Measurements from ENCODE around the gene CDC25C. TPM values are rescaled to one million over a fixed set of nuclear protein-coding genes. Genes with fewer than 3 reads are reported as not detected.

Gene CDC25C
- total and polyA plus RNA-seq, 4 donors: 0.49 to 6.9 (median 0.59) TPM; not detected in 1

DNA sequence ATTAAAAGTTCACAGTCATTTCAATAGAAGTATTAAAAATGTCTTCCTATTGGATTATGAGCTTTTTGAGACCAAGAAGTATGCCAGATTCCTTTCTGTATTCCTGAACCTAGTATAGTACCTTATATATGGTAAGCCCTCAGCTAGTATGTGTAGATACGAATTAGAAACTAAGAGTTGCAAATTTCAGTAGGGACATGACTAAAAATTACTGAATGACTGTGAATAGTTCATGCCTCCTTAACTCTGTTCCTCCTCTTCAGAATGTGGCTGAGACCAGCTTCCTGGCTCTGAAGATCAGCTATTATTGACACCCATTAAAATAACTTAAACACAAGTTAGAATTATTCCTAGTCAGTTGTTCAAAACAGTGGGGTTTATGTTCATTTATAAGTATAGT is 40.6 kb upstream of the CDC25C start:
- no peaks in the 10 kb centered on the region for H3K27me3 ChIP-seq (ENCODE audit: control insufficient read depth in 4 of 4, insufficient read depth in 4 of 4, low read length in 3 of 4)
- peaks cover 0 to 17% (median 12%) of the 10 kb centered on the region in 4 donors for H3K36me3 ChIP-seq (ENCODE audit: control insufficient read depth in 4 of 4, insufficient read depth in 3 of 4, low read depth in 1 of 4, low read length in 3 of 4)
- H3K9ac ChIP-seq (ENCODE audit: low read depth in 1 of 2, low read length in 2 of 2): no peak overlapping the region
- DNase-seq (ENCODE audit: low spot score): no peak
- H3K4me3 ChIP-seq (ENCODE audit: low read depth in 1 of 3, low read length in 3 of 3): no peak overlapping the region
- no peaks in the 10 kb centered on the region for H3K9me3 ChIP-seq (ENCODE audit: control insufficient read depth in 4 of 4, low read length in 3 of 4)
- WGBS: 90% methylated on average over 1 of the region's 1 CpG
- no peak overlapping the region for H3K27ac ChIP-seq (ENCODE audit: low read depth in 1 of 2, low read length in 2 of 2)
- peaks cover 0 to 6% (median 1%) of the 10 kb centered on the region in 4 donors for H3K4me1 ChIP-seq (ENCODE audit: control insufficient read depth in 4 of 4, insufficient read depth in 4 of 4, low read length in 3 of 4)
- TF ChIP-seq FOXA2 (IDR thresholded peaks at IDR 0.05): no peak
- TF ChIP-seq TAF1 (conservative IDR thresholded peaks at IDR 0.05): no peak
- no peak for TF ChIP-seq GABPA (IDR thresholded peaks at IDR 0.05 in 1 of 2, conservative IDR thresholded peaks at IDR 0.05 in 1 of 2)
- TF ChIP-seq, protein P1, sequence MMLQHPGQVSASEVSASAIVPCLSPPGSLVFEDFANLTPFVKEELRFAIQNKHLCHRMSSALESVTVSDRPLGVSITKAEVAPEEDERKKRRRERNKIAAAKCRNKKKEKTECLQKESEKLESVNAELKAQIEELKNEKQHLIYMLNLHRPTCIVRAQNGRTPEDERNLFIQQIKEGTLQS (IDR thresholded peaks at IDR 0.05): no peak
- TF ChIP-seq RXRA (IDR thresholded peaks at IDR 0.05): no peak
- no peak for TF ChIP-seq HNF4G (IDR thresholded peaks at IDR 0.05)
- no peak for TF ChIP-seq HNF4A (conservative IDR thresholded peaks at IDR 0.05)
- no peak for TF ChIP-seq FOXA1 (IDR thresholded peaks at IDR 0.05)
- TF ChIP-seq SP1 (IDR thresholded peaks at IDR 0.05): no peak
- no peak for TF ChIP-seq RAD21 (IDR thresholded peaks at IDR 0.05)
- TF ChIP-seq EGR1 (IDR thresholded peaks at IDR 0.05; ENCODE audit: low read depth in 2 of 2): no peak
- TF ChIP-seq, protein P2, sequence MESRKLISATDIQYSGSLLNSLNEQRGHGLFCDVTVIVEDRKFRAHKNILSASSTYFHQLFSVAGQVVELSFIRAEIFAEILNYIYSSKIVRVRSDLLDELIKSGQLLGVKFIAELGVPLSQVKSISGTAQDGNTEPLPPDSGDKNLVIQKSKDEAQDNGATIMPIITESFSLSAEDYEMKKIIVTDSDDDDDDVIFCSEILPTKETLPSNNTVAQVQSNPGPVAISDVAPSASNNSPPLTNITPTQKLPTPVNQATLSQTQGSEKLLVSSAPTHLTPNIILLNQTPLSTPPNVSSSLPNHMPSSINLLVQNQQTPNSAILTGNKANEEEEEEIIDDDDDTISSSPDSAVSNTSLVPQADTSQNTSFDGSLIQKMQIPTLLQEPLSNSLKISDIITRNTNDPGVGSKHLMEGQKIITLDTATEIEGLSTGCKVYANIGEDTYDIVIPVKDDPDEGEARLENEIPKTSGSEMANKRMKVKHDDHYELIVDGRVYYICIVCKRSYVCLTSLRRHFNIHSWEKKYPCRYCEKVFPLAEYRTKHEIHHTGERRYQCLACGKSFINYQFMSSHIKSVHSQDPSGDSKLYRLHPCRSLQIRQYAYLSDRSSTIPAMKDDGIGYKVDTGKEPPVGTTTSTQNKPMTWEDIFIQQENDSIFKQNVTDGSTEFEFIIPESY (IDR thresholded peaks at IDR 0.05): no peak
- TF ChIP-seq, protein P3, sequence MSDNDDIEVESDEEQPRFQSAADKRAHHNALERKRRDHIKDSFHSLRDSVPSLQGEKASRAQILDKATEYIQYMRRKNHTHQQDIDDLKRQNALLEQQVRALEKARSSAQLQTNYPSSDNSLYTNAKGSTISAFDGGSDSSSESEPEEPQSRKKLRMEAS (IDR thresholded peaks at IDR 0.05): no peak
- TF ChIP-seq YY1 (IDR thresholded peaks at IDR 0.05): no peak
- no peak for TF ChIP-seq NR2F2 (IDR thresholded peaks at IDR 0.05)
- TF ChIP-seq, protein P4, sequence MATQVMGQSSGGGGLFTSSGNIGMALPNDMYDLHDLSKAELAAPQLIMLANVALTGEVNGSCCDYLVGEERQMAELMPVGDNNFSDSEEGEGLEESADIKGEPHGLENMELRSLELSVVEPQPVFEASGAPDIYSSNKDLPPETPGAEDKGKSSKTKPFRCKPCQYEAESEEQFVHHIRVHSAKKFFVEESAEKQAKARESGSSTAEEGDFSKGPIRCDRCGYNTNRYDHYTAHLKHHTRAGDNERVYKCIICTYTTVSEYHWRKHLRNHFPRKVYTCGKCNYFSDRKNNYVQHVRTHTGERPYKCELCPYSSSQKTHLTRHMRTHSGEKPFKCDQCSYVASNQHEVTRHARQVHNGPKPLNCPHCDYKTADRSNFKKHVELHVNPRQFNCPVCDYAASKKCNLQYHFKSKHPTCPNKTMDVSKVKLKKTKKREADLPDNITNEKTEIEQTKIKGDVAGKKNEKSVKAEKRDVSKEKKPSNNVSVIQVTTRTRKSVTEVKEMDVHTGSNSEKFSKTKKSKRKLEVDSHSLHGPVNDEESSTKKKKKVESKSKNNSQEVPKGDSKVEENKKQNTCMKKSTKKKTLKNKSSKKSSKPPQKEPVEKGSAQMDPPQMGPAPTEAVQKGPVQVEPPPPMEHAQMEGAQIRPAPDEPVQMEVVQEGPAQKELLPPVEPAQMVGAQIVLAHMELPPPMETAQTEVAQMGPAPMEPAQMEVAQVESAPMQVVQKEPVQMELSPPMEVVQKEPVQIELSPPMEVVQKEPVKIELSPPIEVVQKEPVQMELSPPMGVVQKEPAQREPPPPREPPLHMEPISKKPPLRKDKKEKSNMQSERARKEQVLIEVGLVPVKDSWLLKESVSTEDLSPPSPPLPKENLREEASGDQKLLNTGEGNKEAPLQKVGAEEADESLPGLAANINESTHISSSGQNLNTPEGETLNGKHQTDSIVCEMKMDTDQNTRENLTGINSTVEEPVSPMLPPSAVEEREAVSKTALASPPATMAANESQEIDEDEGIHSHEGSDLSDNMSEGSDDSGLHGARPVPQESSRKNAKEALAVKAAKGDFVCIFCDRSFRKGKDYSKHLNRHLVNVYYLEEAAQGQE (IDR thresholded peaks at IDR 0.05): no peak
- TF ChIP-seq, protein P5, sequence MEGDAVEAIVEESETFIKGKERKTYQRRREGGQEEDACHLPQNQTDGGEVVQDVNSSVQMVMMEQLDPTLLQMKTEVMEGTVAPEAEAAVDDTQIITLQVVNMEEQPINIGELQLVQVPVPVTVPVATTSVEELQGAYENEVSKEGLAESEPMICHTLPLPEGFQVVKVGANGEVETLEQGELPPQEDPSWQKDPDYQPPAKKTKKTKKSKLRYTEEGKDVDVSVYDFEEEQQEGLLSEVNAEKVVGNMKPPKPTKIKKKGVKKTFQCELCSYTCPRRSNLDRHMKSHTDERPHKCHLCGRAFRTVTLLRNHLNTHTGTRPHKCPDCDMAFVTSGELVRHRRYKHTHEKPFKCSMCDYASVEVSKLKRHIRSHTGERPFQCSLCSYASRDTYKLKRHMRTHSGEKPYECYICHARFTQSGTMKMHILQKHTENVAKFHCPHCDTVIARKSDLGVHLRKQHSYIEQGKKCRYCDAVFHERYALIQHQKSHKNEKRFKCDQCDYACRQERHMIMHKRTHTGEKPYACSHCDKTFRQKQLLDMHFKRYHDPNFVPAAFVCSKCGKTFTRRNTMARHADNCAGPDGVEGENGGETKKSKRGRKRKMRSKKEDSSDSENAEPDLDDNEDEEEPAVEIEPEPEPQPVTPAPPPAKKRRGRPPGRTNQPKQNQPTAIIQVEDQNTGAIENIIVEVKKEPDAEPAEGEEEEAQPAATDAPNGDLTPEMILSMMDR (IDR thresholded peaks at IDR 0.05; ENCODE audit: low read depth, low read length, missing input control): no peak

Measured in liver (tissue), 9 donors.